Fibroblast of lung (primary cell): ENCODE results near the gene PTPN5.

Experiments
- CTCF ChIP-seq, 2 donors: IDR thresholded peaks in 1 of 2; conservative IDR thresholded peaks in 1 of 2; 1 replicate in 1 of 2; 2 replicates in 1 of 2; pipeline ENCODE4 v1.5.1; 2011 to 2012; ENCODE audit warnings: low read length in 2 of 2, control low read depth in 1 of 2, inconsistent platforms in 1 of 2, low read depth in 1 of 2, mild to moderate bottlenecking in 1 of 2
- EZH2 ChIP-seq: IDR thresholded peaks from 2 replicates; pipeline ENCODE4 v1.5.1; 2012; ENCODE audit warnings: low read length, control low read depth, mild to moderate bottlenecking; ENCODE audit errors: missing control alignments

- TF ChIP-seq CTCF (conservative IDR thresholded peaks at IDR 0.05 in 1 of 2, IDR thresholded peaks at IDR 0.05 in 1 of 2; ENCODE audit: low read depth in 1 of 2, low read length in 2 of 2) (no peak), EZH2 (no peak)
These were observed 107.3 kb downstream of the PTPN5 start for GRCh38 chr11:18684267-18684666.
